Lower leg skin (tissue), 4 donors: ENCODE data around the gene CCRL2. TPM values are rescaled to one million over a fixed set of nuclear protein-coding genes. Genes with fewer than 3 reads are reported as not detected.

ENCODE experiments used
- DNase-seq, 2 donors: peaks; one replicate each; pipeline ENCODE4 v3.0.0-alpha.2; 2019; ENCODE audit warnings: low spot score in 2 of 2
- H3K4me3 ChIP-seq: fragments of 200-600 bp; sonication (generic); 2 replicates; pipeline ENCODE4 v1.5.1; 2017; ENCODE audit warnings: mild to moderate bottlenecking, low read depth; ENCODE audit not compliant: poor library complexity, severe bottlenecking
- CTCF ChIP-seq, 3 donors: fragments of 450-650 bp; IDR thresholded peaks; one replicate each; pipeline ENCODE4 v1.5.1; 2016; ENCODE audit warnings: antibody characterized with exemption in 3 of 3, mild to moderate bottlenecking in 3 of 3, moderate library complexity in 2 of 3
- POLR2A ChIP-seq, 2 donors: fragments of 450-650 bp; IDR thresholded peaks; one replicate each; pipeline ENCODE4 v1.6.1; 2016 to 2017; ENCODE audit warnings: antibody characterized with exemption in 2 of 2, mild to moderate bottlenecking in 1 of 2, moderate library complexity in 1 of 2
- WGBS, 2 donors: methylation state at CpG; one replicate each; pipeline ENCODE4 v1.1.5; 2018; 5-methylcytosine and 5-hydroxymethylcytosine counted together
- intact Hi-C: fragments of 100-400 bp; cut with DNase I; formaldehyde crosslinking; loops from one replicate; pipeline ENCODE4 v1.15.0; 2023; ENCODE audit warnings: low total_unique reads
- total RNA-seq, 4 donors: library from RNA; depleted of rRNA; stranded (reverse); fragments of >200 nt; gene quantifications; one replicate each; pipeline ENCODE4 v1.1.0, GENCODE V29; 2016

The CCRL2 gene
- total RNA-seq, 4 donors from 2014 or later, result 0.32 to 1.2 (median 0.78) TPM

- DNase-seq, result peak in 1 of 2 donors; percentile 45
- intact Hi-C loops, result no loop called here
- H3K4me3 ChIP-seq, result no peak overlapping the region
- 75 to 77% methylated on average over 8 of the region's 8 CpGs for WGBS, 2 donors
- TF ChIP-seq POLR2A (IDR thresholded peaks at IDR 0.05) (no peak), CTCF (IDR thresholded peaks at IDR 0.05) (no peak)
Measured at GRCh38 chr3:46393554-46394434, 13.3 kb upstream of the CCRL2 start.

GRCh38 chr3:46395210-46395661 is 11.8 kb upstream of the CCRL2 start:
- H3K4me3 ChIP-seq, result no peak overlapping the region
- intact Hi-C loops, result no loop called here

GRCh38 chr3:46395766-46396530 is 11.1 kb upstream of the CCRL2 start:
- DNase-seq, result peak in 1 of 2 donors; percentile 60
- TF ChIP-seq CTCF (IDR thresholded peaks at IDR 0.05), result no peak
- no peak for TF ChIP-seq POLR2A (IDR thresholded peaks at IDR 0.05)
- H3K4me3 ChIP-seq, result no peak overlapping the region
- intact Hi-C loops, result no loop called here
- 71 to 80% methylated on average over 6 of the region's 6 CpGs for WGBS, 2 donors

More at GRCh38 chr3:46395210-46395661, 11.8 kb upstream of the CCRL2 start:
- no peak for TF ChIP-seq CTCF (IDR thresholded peaks at IDR 0.05)
- TF ChIP-seq POLR2A (IDR thresholded peaks at IDR 0.05), result no peak
- WGBS, 2 donors, result 81 to 83% methylated on average over 6 of the region's 6 CpGs
- peak in 1 of 2 donors; percentile 66 for DNase-seq

- intact Hi-C loops, result no loop called here
- DNase-seq, result no peak
- whole genome bisulfite sequencing, 2 donors, result 60 to 72% methylated on average over 7 of the region's 7 CpGs
- H3K4me3 ChIP-seq, result no peak overlapping the region
- TF ChIP-seq CTCF (IDR thresholded peaks at IDR 0.05) (no peak), POLR2A (IDR thresholded peaks at IDR 0.05) (no peak)
Measured at GRCh38 chr3:46397111-46397510, 9.9 kb upstream of the CCRL2 start.

- H3K4me3 ChIP-seq, result no peak overlapping the region
- WGBS, 2 donors, result 91 to 95% methylated on average over 6 of the region's 6 CpGs
- DNase-seq, result no peak
- TF ChIP-seq CTCF (IDR thresholded peaks at IDR 0.05), result no peak
- TF ChIP-seq POLR2A (IDR thresholded peaks at IDR 0.05), result no peak
- intact Hi-C loops, result no loop called here
Measured at GRCh38 chr3:46398186-46398955, 8.7 kb upstream of the CCRL2 start.
